SH-SY5Y (cell line): Measurements from ENCODE around the gene GRP.

ENCODE experiments used
- GATA2 ChIP-seq: IDR thresholded peaks from 2 replicates; pipeline ENCODE4 v1.6.1; 2011; ENCODE audit warnings: mild to moderate bottlenecking, low read depth, low read length
- GATA3 ChIP-seq: IDR thresholded peaks from 2 replicates; pipeline ENCODE4 v1.6.1; 2011; ENCODE audit warnings: low read depth, mild to moderate bottlenecking, low read length, moderate library complexity

DNA sequence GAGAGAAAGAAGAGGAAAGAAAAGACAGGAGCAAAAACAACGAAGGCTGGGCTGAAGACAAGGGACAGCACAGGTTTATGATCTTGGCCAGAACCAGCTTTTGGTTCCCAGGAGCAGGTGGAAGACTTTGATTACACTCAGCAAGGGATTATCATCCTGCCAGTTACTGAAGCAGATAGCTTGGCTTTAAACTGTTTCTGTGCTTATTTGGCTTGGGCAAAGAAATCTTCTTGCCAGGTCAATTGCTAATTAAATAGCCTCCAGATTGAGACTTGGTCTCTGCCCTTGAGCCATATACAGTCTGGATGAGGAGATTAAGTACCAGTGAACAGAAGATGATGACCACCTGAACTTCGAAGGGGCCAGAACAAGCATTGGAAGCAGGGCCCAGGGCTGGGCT is 22.3 kb upstream of the GRP start:
- TF ChIP-seq GATA2 (no peak), GATA3 (no peak)
